Stimulated activated CD4-positive, alpha-beta T cell treated with anti-CD3 and anti-CD28 coated beads, Interleukin-15, amount 100 ng/mL, for 48 hours (primary cell): ENCODE measurements around the gene LYVE1.

Experiments
- DNase-seq, 2 donors: peaks; one replicate each; pipeline ENCODE4 v3.0.0-alpha.2; 2020; ENCODE audit warnings: low read depth in 2 of 2

LYVE1 gene

DNA sequence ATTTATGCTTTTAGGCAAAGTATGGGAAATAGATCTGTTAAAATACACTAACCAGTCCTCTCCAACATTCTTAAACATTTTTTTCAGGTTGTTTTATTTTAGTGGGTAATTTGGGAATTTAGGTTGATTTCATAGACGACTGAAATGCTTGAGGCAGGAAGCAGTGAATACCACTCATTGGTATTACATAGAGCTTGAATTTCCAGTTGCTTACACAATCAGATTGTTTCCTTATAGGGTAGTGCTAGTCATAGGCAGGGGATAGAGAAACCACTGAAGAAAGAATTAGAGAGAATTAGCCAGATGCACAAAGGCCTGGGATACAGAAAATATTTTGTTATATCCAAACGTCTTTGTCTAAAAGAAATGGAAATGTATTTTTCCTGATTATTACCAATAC lies 23.9 kb upstream of the LYVE1 start:
- no peak for DNase-seq

DNA sequence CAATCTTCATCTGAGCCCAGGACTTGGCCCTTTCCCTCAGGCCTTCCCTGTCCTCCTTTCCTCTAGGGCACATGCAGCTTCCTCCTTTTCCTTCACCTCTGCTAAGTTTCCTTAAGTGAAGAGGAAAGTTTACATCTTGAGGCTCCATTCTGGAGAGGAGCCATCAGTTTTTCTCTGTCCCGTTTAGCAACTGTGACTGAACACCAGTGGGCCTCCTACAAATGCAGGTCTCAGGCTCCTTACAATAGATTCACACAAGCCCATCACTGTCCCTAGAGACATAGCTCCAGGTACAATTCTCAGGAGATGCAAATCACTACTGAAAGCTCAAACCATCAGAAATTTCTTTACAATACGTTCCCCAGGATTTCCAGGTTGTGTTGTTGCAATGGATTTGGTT lies 23.3 kb upstream of the LYVE1 start:
- no peak for DNase-seq

DNA sequence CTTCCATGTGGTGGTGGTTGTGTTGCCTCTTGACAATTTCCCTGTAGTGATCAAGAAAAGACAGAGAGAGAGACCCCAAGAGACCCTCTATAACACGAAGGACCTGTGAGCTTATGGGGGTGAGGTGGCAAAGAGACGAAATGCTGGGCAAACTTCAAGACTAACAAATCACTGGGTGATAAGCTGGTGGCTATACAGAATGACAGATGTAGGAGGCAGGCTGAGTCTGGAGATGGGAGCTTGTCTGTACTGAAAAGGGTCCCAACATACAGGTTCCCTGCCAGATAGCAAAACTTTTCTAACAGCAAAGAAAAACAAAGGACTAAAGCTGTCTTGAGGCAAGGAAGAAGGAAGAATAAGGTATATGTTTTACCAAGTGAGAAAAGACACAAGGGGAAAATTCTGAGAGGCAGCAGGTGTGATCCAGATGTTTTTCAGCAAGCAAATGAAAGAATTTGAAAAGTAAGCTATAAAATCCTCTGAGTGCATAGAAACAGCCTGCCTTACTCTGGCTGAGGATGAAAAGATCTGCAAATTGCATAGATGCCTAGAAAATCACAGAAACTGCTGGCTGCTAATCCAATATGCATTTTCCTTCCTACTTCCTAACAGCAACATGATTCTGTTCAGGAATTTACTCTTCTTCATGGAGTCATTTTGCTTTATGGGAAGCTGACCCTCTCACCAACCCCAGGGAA lies 21.9 kb upstream of the LYVE1 start:
- DNase-seq: no peak

DNA sequence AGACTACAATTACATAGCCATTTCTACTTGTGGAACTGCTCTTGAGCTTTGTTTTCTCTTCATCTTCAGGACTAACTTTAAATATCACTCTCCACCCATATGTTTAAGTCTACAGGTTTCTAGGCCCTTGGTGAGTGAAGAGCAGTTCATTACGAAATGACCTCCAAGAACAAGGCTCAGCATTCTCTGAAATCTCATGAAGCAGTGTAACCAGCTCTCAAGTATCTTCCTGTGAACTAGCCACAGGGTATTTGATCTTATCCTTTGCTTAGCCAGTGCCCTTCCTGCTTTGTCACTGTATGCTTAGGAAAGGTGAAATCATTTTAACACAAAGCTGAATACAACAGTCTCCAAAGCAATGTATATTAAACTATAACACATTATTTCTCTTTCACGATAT lies 20.4 kb upstream of the LYVE1 start:
- DNase-seq: no peak

DNA sequence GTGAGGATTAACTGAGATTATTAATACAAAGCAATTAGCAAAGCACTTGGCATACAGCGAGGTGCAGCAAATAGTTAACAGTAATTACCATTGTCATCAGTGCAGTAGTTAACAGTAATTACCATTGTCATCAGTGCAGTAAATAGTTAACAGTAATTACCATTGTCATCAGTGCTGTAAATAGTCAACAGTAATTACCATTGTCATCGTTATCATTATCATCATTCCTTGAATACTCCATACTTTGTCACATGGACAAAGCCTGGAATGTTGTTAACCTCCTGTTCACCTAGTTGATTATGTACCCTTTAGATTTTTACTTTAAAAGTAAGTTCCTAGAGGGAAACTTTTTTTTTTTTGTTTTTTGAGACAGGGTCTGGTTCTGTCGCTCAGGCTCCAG lies 19.5 kb upstream of the LYVE1 start:
- DNase-seq: no peak

DNA sequence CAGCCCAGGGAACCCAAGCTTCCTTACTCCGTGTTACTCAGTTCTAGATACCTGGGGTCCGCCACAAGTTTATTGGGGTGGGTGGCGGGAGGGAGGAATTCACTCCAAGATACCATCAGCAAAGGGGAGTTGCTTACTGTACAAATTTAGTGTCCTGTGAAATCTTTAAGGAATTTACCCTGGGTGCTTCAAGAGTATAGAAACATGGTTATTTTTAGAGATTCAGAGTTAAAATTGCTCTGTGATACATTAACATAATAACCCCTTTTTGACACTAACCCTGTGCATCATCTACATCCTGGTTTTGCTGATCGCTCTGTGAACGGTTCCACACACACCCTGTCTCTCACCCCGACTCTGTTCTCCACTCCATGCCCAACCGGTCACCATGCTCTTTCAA lies 18.9 kb upstream of the LYVE1 start:
- no peak for DNase-seq

DNA sequence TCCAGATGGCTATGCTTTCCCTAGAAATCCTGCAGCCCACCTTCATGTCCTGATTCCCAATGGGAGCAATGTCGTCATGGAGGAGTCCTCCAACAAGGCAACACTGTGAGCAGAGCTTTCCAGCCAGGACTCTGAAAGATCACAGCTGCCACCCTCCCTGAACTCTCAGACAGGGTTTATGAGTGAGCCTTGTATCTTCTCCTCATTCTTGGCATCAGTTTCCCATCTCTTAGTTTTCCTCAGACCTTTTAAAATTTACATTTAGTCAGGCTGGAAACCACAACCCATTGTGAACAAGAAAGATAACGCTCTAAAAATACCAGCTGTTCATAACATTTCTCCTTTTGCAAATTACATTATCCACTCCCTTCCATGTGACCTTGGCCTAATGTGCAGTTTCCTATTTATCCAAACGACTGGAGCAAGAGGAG lies 15.6 kb upstream of the LYVE1 start:
- DNase-seq: no peak

DNA sequence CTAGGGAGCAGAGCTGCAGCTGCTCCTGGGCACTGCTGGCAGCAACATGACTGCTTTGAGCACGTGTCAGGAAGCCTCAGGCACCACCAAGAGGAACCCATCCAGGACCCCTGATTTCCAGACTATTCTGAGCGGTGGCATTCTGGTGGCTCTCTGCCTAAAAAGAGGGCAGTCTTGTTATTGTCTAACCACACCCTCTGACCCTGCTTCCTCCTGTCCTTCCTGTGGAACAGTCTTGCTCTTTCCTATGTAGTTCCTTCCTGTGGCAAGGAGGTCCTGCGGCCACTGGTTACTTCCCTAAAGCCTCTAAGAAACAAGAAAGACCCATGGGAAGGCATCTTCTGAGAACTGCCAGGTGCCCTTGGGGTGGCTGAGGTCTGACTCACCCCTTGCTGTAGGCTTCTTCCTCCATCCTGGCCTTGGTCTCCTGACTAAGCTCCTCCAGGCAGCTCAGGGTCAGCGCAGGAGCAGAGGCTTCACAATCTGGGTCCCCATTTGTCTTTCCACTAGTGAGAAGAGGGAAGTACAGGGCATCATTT lies 13.1 kb upstream of the LYVE1 start:
- DNase-seq: no peak

DNA sequence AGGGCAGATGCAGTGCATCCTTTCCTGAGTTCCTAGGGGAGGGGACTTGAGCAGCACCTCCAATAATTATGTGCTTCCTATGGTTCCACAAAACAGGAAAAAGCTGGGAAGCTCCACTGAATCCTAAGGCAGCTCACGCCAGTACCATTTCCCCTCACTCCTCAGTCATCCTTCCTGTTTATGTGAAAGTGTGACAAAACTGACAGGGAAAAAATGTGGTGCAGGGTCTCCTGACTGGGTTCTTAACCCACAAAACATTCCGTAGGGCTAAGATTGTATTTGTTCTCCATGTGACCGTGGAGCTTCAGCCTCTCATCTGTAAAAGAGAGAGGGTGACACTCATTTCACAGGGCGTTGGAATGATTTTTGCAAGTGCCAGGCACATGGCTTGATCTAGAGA lies 12.2 kb upstream of the LYVE1 start:
- DNase-seq: no peak

DNA sequence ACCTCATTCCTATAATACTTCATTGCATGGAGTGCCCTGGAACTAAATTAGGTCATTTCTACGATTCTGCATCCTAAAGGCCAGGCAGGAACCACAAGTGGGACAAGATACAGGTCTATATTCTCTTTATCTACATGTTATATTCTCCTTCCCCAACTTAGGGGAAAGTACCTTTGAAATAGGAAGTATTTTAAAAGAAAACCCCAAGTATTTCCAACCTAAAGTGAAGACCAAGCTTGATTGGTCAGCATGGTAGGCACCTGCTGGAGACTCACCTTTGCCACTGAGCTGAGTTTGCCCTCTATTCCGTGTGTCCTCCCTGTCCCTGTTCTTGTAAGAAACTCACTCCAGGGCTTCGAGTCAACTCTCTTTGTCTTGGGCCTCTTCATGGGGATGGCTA lies 11.2 kb upstream of the LYVE1 start:
- DNase-seq: no peak

DNA sequence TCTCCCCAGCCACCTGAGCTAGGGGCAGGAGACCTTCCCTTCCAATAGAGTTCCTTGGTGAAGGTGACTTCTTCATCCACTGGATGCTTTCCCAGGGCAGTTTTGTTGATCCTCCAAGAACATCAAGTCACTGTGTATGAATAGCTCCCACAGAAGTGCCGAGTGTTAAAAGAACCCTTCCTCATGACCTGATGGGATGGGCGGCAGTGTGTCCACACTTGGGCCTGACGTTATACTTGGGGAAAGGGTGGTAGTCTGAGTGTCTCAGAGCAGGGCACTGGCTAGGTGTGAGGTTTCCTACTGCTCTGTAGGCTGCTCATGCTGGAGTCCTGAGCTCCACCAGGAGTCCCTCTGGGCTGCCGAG lies 7.6 kb upstream of the LYVE1 start:
- no peak for DNase-seq

DNA sequence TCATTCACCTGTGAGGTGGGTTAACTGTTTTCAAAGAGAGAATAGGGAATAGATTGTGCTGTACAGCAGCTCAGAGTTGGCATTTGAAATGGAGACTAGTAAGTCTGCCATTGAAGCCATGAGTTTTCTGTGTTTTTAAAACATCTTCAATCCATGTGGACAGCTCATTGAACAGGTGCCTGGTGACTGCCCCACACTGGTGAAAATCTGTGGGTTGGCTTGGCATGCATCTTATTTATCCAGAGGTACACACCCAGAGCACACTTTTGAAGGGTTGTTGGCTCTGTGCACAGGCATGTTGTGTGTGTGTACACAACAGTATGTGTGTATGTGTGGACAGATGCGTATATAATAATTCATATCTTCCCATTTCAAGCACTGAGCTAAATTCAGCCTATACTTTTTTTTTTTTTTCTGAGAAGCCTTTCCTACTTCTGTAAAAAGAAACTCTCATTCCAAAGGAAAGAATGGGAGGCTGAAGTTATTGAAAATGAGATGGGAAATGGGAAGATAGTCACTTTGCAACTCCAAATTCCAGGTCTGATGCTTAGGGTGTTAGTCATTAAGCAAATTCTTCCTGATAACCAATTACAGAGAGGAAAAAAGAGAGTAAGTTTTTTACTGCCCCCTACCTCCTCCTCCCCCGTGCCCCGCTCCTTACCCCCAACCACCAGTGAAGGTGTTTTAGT lies 7.0 kb upstream of the LYVE1 start:
- DNase-seq: no peak

DNA sequence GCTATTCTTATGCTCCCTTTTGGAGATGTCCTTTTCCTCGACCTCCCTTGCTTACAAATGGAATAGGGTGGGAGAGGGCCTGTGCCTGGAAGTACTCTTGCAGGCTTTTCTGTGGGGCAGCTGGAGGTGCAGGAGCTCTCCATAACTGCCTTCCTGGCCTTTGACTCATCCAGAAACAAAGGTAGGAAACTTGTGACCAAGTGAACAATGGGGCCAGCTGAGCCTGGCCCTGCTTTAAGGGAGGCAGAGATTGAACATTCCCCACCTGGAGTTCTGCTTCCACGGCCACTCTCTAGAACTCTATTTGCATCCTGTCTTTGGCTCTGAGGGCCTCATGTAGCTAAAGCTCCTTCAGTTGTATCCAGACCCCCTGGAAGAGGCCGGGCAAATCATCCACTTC lies 5.1 kb upstream of the LYVE1 start:
- DNase-seq: no peak

DNA sequence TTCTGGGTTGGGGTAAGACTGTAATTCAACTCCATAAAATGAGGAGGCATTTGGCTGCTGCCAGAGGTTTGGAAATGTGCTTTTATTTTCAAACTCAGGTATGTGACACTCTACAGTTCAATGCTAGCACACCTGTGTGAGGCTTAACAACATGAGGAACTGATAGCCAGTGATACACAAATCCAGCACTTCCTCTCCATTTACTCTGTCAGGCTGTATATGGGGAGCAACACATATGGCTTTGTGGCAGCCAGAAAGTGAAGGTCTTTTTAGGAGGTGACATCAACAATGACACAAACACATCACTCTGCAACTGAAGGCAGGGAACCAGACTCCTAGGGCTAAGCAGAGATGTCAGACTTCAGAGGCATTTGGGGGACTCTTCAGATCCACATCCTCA lies 4.6 kb upstream of the LYVE1 start:
- no peak for DNase-seq

DNA sequence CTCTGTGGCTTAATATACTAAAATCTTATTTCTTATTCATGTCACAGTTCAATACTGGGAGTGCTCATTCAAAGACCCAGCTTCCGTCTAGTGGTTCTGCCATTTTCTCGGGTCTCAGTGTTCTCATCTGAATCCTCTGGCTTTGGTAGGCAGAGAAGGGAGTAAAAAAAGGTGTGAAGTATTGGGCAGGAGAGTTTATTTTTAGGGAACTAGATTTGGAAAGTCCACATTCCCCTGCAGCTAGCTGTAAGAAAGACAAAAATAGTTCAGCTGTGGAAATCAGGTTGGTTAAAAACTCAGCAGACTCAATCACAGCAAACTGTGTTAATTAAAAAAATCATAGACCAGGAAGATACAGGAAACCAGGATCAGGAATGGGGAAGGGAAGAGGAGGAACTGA lies 4.1 kb upstream of the LYVE1 start:
- no peak for DNase-seq

DNA sequence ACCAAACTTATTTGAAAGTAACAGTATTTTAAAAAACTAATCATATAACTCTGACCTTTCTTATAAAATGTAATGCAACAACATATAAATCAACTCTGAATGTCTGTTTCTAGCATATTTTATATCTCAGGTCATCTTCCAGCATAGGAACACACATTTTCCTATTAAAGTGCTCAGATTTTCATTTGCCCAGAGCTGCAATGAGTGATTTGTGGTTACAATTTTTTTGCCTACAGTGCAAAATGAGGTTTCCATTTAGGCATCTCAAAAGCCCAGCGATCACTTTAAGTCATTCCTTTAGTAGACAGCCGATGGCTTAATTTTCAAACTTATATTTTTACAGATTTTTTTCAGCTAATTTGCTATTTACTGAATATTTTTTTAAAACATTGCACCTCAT lies 1.0 kb downstream of the LYVE1 start:
- no peak for DNase-seq

DNA sequence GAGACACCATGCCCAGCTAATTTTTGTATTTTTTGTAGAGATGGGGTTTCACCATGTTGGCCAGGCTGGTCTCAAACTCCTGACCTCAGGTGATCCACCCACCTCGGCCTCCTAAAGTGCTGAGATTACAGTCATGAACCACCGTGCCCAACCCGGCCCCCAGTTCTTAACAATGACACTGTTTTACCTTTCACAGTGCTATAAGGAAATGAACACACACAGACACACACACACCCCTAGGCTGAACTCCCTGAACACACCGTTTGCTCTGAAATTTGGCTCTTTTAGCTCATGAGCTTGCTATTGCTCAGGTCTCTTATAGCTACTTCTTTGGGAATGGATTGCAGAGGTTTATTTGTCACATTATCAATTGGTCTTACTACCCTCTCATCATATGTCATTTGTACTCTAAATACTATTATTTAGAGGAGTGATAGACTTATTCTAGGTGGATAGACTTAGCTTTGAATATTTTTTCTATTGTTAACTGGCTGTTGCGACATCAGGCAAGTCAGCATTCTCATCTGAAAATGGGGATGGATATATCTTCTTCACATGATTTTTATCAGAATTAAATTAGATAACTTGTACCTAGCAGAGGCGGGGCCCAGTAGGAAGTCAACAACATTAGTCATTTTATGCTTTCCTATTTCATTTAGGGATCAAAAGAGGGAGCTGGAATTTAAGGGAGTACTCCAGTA lies 2.1 kb downstream of the LYVE1 start:
- no peak for DNase-seq

DNA sequence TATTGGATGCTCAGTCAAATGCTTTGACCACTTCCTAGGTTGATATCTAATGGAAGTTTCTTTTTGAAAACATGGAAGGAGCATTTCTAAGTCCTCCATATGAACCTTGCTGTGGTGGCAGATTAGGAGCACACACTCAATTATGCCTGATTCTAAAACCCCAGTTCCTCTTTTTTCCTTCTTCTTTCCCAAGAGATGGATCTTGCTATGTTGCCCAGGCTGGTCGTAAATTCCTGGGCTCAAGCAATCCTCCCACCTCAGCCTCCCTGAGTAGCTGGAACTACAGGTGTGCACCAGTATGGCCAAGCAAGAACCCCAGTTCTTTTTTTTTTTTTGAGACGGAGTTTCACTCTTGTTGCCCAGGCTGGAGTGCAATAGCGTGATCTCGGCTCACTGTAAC lies 3.0 kb downstream of the LYVE1 start:
- no peak for DNase-seq

DNA sequence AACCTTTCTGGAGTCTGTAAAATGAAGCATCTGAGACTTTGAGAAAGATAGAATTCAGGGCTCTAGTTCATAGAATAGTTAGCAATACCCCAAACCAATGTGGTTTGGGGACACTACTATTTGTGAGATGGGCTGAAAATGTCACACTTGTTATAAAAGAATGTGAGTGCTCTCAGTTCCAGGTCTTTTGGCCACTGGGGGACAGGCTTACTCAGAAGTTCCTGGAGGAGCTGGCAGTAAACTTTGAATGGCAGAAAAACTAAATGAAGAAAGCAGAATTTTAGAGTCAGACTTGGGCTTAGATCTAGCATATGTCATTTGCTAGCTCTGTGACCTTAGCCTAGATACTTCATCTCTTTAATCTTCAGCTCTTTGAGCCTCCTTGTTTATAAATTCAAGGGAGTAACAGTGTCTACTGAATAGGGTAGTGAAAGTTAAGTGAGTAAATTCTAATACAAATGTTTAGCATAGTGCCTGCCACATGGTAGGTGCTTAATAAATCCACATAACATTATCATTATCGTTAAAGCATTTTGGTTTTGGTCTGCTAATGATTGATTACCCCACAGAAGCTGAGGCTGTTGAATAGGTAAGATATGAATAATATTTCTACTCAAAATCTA lies 3.7 kb downstream of the LYVE1 start:
- no peak for DNase-seq

DNA sequence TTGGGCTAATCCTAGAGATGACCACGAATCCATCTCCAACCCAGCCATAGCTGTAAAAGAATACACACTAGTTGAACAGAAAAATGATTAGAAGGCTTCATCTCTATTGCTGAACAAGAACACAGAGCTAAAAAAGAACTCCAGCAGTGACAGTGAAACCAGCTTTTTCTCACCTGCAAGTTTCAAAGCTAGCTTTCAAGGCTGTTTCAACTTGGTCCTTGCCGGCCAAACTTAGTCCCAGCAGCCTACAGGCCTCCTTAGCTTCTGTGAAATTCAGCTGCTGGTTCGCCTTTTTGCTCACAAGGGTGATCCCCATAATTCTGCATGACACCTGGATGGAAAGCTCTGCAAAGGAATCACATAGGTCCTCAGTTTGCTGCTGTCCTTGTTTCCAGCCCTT lies 4.4 kb downstream of the LYVE1 start:
- DNase-seq: no peak

DNA sequence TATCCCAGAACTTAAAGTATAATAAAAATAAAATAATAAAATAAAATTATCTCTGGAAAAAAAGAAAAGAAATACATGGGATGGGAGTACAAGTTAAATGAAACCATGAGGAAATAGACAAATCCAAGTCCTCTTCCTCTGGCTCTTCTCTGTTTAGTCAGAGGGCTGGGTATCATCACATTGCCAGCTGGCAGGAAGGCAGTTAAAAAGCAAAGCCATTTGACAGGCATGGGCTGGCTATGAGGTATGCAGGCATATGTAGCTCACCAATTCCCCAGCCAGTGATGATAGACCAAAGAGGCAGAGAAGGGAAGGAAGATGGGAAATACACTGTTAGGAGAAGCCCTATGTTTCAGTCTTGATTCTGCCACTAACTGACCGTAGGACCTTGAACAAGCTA lies 6.5 kb downstream of the LYVE1 start:
- no peak for DNase-seq

DNA sequence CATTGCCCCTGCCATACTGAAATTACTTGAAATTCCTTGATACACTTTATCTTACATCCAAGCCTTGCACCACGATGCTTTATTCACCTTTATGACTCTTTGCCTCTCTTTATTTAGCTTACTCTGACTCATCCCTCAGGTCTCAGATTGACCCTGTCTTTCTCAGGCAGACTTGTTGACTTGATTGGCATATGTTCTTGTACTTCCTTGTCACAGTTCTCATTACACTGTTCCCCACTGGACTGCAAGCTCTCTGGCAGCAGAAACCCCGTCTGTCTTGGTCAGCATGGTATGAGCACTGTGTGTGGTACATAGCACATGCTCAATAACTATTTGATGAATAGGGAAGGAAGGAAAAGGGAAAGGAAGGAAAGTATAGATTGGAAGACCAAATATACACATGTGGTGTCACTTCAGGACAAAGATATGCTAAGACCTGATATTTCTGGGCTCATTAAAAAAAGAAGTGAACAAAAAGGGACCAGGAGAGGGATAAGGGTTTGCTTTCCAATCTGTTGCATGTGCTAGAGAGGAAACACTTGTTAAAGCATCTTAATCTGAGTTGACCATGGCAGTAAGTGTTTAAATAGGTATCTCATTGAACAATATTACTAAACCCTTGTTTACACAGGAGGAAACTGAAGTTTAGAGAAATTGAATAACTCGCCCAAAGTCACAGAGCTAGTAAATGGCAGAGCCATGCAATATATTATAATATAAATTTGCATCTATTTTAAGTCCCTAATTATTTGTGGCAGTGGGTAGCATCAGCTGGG lies 7.2 kb downstream of the LYVE1 start:
- no peak for DNase-seq
